ENCODE results near the gene SLC4A3. TPM values are rescaled to one million over a fixed set of nuclear protein-coding genes. Genes with fewer than 3 reads are reported as not detected.

Gene SLC4A3
- total and polyA plus RNA-seq, 2 of the 13 experiments (the other 11 are each of a cell fraction or from before 2014, with no cell fraction given), result 0.18 to 0.95 TPM

DNA sequence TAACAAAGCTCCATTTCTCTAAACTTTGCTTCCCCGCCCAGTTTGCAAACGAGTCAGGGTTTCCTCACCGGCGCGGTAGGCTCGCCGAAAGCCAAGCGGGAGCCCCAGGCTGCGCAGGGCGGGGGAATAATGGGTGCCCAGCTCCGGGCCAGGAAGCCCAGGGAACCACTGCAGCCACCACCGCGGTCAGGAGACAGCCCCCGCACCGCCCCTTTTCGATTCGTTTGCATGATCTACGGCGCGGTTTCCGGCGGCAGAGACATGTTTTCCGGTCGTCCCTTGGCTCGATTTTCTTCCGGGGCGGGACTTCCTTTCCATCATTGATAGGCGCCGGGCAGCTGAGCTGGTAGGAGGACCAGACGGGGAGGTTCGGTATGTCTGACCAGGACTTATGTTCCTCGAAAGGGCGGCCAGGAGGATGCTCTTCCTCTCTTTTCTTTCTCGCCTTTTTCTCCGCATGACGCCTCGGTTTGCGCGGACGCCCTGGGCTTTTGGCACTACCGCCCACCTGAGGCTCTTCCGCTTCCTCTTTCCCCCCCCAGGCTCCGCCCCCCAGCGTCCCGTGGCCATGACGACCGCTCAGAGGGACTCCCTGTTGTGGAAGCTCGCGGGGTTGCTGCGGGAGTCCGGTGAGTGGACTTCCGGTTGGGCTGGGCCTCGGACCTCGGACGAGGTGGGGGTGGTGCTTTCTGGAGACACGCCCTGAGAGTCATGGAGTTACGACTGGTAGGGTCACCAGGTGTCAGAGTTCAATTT, 29.7 kb upstream of the SLC4A3 start, which contains the start of gene STK11IP (continued):
- TF ChIP-seq RERE (CRISPR knock-in tag; IDR thresholded peaks at IDR 0.05; ENCODE audit: low read depth) (peak; percentile 38), ZBTB40 (IDR thresholded peaks at IDR 0.05) (peak; percentile 80), ZBTB40 (CRISPR knock-in tag; IDR thresholded peaks at IDR 0.05) (peak; percentile 76; the same call in 1 of the 2 replicates), IRF2 (CRISPR knock-in tag; IDR thresholded peaks at IDR 0.05) (peak; percentile 68), ZNF274 (CRISPR knock-in tag; IDR thresholded peaks at IDR 0.05) (peak; percentile 88), GATAD1 (CRISPR knock-in tag; IDR thresholded peaks at IDR 0.05) (peak; percentile 94), DNMT1 (CRISPR knock-in tag; IDR thresholded peaks at IDR 0.05) (0 out of 2 replicates have a peak, but pooled peaks have one; percentile 28), ZNF12 (CRISPR knock-in tag; IDR thresholded peaks at IDR 0.05) (peak; percentile 96), HMG20A (CRISPR knock-in tag; IDR thresholded peaks at IDR 0.05; ENCODE audit: borderline replicate concordance) (no peak), ZFP36L2 (CRISPR knock-in tag; IDR thresholded peaks at IDR 0.05) (peak; percentile 54; the same call in 1 of the 2 replicates), ZNF770 (CRISPR knock-in tag; IDR thresholded peaks at IDR 0.05) (peak; percentile 96; the same call in 1 of the 2 replicates), ZFP62 (CRISPR knock-in tag; IDR thresholded peaks at IDR 0.05) (no peak), ZNF230 (CRISPR knock-in tag; IDR thresholded peaks at IDR 0.05) (no peak; the same call in 1 of the 2 replicates)
